Activated CD4-positive, alpha-beta T cell treated with anti-CD3 and anti-CD28 coated beads, Interleukin-2, Interleukin-4, amounts not matched to agents 100 ng/mL and 50 ng/mL, durations not matched to agents 16 hours and 8 hours (primary cell): ENCODE measurements around the gene U2AF2.

Source experiments
- DNase-seq: peaks from one replicate; pipeline ENCODE4 v3.0.0-alpha.2; 2020; ENCODE audit warnings: low spot score

Gene U2AF2

DNA sequence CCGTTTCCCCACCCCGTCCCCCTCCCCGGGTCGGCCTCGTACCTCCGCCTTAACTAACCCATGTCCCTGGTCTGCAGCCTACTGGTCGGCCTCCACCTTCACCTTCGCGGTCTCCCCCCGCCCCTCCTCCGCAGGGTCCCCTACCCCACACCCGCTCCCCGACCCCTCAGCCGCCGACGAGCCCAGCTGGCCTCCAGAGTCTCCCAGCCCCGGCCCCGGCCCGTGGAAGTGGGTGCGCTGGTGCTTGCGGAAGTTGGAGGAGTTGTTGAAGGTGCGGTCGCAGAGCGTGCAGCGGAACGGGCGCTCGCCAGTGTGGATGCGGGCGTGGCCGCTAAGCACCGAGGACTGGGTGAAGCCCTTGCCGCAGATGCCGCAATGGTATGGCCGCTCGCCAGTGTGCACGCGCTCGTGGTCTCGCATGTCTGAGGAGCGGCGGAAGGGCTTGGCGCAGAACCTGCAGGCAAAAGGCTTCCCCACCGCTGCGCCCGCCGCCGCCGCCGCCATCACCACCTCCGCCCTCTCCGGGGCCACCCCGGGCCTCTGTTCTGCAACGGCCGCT lies 33.1 kb upstream of the U2AF2 start:
- no peak for DNase-seq

DNA sequence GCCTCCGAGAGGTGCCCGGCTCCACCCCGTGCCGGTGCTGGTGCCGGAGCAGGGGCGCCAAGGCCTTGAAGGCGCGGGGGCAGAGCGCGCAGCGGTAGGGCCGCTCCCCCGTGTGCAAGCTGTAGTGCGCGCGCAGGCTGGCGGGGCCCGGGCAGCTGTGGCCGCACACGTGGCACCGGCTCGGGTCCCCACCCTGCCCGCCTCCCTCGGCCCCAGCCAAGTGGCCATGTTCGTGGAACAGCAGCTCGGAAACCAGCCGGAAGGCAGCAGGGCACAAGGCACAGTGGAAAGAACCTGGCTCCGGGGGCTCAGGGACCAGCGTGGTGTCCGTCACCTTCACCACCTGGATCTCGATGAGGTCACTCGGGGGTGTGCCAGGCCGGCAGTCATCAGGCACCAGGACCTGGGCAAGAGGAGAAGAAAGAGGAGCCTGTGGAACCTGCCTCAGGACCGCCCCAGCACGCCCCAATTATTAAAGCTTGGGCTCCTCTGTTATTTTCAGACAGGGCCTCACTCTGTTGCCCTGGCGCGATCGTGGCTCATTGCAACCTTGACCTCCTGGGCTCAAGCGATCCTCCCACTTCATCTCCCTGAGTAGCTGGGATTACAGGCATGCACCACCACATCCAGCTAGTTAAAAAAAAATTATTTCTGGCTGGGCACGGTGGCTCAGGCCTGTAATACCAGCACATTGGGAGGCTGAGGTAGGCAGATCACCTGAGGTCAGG lies 32.4 kb upstream of the U2AF2 start:
- DNase-seq: no peak

DNA sequence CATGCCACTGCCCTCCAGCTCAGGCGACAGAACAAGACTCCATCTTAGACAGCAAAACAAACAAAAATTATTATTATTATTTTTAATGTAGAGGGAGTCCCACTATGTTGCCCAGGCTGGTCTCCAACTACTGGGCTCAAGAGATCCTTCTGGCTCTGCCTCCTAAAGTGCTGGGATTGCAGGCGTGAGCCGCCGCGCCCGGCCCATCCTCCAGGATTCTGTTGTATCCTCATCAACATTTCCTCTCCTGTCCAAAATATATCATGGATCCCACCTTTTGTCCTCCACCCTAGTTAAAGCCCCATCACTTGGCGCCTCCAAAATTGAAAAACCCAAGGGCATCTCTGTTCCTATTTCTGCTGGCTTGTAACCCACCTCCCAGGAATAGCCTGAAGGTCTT lies 31.7 kb upstream of the U2AF2 start:
- no peak for DNase-seq

DNA sequence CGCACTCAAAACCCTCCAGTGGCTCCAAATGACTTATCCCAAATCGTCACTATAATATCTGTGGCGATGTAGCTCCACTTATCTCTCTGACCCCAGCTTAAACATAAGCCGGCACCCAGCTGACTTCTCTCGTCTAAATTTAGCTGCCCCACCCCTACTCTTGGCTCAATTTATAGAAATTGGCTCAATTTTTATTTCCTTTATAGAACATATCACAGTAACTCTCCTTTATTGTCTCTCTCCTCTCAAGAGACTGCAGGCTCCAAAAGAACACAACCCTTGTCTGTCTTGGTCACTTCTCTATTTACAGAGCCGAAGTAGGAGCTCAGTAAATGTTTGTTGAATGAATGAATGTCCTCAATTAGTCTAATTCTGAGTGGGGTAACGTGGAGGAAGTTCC lies 31.3 kb upstream of the U2AF2 start:
- no peak for DNase-seq

DNA sequence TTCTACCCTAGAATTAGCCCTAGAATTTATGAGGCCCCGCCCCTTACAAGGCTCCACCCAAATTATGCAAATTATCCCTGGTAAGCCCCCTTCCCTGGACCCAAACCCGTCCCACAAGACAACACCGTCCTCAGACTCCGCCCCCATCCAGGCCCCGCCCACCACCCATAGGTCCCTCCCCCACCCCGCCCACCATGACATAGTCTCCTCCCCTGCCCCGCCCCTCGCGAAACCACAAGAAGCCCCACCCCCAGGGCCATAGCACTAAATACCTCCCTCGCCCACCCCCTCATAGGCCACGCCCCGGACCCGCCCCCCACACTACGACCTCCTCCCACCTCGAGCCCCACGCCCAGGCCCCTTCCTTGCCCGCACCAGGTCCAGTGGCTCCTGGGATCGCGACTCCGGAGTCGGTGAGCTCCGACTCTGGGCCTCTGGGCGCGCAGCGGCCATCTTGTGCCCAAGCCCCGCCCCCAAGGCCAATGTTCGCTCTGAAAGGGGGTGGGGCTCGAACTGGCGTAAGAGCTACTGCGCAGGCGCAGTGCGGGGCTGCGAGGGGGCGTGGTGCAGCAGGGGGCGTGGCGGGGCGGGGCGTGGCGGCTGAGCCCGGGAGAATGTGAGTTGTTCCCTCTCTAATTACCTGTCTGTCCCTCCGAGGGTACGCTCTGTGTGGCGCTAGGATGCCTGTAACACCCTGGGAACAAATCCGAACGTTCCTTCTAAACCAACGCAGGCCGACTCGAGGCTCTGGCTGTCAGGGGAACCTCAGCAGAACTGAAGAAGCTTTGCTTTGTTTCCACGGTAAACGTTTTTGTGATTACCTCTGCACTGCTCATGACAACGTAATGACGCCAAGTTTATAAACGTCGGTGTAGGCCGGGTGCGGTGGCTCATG lies 30.5 kb upstream of the U2AF2 start, which contains the start of gene ZNF784:
Gene ZNF784, minus strand, starts transcription at position 458 of the 895 bp plus-strand sequence. Its CDS starts 5 bp downstream, at position 453.
- peak; percentile 94 for DNase-seq

DNA sequence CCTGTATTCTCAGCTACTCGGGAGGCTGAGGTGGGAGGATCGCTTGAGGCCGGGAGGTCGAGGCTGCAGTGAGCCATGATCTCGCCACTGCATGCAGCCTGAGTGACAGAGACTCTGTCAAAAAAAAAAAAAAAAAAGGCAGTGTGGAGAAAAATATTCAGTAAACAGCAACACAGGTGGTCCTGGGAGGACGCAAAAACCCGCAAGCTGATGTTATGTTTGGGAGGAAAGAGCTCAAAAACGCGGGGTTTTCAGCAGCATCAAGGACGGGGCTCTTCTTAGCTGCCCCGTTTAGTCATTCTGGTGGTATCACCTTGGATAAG lies 29.9 kb upstream of the U2AF2 start:
- DNase-seq: no peak

DNA sequence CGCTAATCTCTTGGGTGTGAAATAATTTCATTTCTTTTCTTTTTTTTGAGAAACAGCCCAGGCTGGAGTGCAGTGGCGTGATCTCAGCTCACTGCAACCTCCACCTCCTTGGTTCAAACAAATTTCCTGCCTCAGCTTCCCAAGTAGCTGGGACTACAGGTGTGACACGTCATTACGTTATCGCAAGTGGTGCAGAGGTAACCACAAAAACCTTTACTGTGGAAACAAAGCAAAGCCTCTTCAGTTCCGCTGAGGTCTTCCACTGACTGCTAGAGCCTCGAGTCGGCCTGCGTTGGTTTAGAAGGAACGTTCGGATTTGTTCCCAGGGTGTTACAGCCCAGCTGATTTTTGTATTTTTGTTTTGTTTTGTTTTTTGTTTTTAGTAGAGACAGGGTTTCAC lies 28.5 kb upstream of the U2AF2 start:
- DNase-seq: peak; percentile 92

DNA sequence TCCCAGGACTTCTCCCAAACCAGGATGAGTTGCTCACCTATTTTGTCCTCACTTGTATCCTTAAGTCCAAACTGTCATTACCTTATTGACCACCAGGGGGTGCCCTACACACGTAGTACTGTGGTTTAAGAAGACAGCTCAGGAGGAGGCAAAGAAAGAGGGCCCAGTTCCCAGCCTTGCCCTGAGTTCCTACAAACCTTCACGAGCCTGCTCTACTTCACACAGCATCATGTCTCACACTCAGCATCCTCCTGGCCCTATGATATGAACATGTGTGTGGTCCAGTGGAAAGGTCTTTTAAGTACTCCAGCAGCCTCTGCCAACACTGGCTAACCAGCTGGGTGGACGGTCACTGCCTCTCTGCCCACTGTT lies 22.4 kb upstream of the U2AF2 start:
- peak; percentile 92 for DNase-seq

DNA sequence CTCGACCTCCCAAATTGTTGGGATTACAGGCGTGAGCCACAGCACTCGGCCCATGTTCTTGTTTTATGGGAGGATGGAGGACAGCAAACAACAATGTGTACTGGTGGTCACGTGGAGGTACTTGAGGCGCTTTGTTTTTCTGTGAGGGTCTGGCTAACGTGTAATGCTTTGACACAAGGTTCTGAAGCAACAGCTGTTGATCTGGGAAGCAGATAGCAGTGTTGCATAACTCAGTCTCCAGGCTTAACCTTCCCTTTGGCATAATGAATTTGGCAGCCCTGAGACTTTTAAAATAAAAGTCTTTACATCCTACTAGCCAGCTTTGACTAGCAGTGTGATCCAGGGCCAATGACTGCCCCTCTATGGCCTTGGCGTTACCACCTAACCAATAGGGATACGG lies 21.0 kb upstream of the U2AF2 start:
- no peak for DNase-seq

DNA sequence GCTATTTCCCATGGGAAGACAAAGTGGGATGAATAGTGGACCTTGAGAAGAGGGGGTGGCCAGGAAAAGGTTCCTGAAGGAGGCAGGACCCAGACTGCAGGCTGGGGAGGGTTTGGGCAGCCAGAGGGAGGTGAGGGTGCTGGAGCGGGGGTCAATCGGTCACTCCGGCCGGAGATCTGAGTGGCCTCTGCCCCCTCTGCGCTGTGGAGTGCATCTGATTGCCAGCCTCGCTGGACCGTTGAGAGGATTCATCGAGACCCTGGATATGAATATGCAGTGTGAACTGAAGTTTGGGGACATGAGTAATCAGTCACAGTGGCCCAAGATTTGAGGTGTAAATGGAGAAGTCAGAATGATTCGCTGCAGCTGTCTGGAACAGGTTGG lies 19.5 kb upstream of the U2AF2 start:
- no peak for DNase-seq

DNA sequence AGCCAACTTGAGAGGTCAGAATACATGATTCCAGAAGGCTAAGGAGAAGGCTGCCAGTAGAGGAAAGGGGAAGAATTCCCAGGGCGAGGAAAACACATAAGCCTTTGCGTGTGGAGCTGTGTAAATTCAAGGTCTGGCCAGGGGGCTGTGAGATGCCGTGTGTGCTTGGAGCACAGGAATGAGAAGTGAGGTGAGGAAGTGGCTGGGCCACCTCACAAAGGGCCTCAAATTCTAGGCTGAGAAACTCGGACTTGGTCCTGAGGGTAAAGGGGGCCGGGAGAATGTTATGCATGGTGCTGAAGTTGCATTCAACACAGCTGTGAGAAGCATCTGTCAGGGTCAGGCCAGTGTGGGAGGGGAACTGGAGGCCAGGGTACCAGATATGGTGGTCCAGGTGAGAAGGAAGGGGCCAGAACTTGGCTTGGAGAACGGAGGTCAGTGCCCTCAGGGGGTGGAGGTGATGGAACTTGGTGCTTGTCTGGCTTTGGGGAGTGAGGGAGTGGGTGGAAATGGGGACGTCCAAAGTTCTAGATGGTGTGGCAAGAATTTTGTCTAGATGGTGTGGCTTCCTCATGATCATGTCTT lies 18.9 kb upstream of the U2AF2 start:
- DNase-seq: no peak

DNA sequence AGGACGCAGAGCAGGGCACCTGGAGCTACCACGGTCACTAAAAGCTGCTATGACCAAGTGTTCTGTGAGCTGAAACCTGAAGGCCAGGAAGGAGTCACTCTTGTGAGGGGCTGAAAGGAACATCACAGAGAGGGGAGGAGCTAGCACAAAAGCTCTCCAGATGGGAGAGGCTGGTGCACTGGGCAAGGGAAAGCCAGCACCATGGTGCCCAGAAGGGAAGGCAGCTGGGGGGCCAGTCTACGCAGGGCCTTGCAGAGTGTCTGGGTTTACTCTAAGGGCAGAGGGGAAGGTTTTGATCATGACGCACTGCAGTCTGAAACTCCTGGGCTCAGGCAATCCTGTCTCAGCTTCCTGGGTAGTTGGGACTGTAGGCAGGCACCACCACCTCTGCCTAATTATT lies 18.1 kb upstream of the U2AF2 start:
- DNase-seq: no peak

DNA sequence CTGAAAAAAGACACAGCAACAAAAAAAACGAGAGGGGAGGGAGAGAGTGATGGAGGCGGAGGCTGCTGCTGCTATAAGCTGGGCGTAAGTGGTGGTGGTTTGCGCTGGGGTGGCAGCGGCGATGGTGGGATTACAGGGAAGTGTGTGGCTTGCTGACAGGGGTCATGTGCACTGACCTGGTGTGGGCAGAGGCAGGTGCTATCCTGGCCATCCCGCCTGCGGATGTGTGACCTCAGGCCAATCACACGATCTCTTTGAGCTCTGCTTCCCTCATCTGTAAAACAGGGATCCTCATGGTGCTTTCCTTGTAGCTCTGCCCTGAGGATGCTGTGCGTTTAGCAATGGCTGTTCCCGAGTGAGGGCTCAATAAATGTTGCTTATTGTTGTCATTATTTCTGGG lies 17.3 kb upstream of the U2AF2 start:
- no peak for DNase-seq

DNA sequence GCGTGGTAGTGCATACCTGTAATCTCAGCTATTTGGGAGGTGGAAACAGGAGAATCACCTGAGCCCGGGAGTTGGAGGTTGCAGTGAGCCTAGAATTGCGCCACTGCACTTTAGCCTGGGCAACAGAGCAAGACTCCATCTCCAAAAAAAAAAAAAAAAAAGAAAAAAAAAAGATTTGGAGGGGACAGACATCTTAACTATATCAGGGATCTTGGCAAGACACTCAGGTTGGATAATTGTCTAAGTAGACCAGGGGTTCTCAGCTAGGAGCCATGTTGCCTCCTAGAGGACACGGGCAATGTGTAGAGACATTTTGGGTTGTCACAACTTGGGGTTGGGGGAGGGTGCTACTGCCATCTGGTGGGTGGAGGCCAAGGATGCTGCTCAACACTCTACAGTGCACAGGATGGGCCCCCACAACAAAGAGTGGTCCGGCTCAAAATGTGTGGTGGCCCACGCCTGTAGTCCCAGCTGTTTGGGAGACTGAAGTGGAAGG lies 15.9 kb upstream of the U2AF2 start:
- DNase-seq: peak; percentile 74

DNA sequence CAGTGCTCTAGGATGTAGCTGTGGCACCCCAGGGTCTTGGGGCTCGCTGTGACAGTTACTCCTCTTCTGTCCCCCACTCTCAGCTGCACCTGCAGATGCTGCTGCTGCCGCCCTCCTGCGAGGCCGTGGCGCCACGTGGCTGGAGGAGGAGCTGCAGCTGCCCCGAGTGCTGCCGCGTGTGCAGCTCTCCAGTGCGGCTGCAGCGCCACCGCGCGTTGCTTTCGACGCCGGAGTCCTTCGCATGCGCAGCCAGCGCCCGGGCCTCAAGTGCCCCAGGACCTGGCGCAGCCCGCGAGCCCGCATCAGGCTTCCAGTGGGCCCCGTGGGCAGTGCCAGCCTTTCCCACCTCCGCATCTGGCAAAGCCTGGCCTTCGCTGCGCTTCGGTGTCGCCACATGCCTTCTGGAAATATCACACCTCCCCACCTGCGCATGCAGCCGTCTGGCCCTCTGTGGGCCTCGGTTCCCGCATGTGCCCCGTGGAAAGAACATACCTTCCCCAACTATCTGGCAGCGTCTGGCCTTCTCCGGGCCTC lies 14.7 kb upstream of the U2AF2 start:
- peak; percentile 77 for DNase-seq

DNA sequence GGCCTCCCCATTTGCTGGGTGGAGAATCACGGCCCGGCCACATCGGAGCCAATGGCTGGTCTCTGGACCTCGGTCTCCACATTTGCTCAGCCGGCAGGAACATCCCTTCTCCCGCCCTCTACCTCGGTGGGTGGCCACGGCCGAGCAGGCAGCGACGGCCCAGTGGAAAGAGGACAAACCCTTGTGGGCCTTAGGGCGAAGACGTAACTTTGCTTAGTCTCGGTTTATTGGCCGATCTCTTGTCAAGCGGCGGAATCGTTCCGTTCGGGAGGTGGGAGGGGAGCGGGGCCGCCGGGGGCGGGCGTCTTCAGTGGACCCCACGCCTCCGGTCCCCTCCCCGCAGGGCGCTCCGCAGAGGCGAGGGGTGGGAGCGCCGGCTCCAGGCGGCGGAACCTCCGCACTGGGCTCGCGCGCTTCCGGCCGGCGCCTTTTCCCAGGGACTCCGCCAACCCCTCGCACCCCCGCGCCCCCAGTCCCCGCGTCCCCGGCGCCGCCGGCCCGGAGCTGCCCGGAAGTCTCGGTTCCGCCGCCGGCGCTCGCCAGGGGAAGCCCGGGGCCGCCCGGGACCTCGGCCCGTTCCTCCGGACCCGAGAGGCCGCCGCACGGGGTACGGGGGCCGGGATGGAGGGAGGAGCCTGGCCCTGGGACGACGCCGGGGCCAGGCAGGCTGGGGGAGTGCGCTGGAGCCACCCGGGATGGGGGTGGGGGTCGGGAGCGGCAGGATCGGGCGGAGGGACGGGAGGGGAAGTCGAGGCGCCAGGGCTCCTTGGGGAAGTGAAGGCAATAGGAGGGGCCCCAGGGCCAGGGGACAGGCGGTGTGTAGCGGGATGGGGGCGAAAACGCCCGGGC lies 14.0 kb upstream of the U2AF2 start, which contains the start of gene ZNF580:
Gene ZNF580, plus strand, starts transcription at position 426 of the 849 bp plus-strand sequence. CDS start 1,507 bp downstream, outside the sequence.
- peak; percentile 71 for DNase-seq

DNA sequence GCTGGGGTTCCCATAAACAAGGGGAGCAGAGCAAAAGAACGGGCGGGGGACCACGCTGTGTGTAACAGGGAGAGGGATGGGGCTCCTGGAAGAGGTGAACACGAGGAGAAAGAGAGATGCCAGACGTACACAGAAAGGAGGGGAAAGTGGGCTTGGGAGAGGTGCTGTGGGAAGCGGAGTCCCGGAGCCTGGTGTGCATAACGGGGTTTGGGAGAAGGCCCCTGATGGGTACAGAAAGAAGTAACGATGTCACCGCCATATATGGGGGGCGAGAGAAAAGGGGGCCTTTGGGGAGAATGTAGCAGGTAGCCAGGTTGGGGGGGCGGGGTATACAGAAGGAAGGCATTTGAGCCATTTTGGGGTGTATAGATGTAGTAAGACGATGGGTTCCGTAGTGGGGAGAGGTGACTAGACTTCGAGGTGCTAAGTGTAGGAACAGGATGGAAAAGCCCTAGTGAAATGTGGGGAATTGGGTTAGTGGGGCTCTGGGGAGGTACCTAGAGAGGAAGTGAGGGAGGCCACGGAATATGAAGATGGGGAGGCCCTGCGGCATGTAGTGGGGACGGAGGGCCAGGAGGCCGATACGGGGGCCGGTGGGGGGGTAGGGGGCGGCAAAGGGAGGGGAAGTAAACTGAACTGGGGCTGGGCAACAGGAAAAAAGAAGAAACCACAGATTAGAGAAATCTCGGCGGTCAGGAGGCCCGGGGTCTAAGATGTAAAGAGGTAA lies 13.2 kb upstream of the U2AF2 start:
- DNase-seq: peak; percentile 40

DNA sequence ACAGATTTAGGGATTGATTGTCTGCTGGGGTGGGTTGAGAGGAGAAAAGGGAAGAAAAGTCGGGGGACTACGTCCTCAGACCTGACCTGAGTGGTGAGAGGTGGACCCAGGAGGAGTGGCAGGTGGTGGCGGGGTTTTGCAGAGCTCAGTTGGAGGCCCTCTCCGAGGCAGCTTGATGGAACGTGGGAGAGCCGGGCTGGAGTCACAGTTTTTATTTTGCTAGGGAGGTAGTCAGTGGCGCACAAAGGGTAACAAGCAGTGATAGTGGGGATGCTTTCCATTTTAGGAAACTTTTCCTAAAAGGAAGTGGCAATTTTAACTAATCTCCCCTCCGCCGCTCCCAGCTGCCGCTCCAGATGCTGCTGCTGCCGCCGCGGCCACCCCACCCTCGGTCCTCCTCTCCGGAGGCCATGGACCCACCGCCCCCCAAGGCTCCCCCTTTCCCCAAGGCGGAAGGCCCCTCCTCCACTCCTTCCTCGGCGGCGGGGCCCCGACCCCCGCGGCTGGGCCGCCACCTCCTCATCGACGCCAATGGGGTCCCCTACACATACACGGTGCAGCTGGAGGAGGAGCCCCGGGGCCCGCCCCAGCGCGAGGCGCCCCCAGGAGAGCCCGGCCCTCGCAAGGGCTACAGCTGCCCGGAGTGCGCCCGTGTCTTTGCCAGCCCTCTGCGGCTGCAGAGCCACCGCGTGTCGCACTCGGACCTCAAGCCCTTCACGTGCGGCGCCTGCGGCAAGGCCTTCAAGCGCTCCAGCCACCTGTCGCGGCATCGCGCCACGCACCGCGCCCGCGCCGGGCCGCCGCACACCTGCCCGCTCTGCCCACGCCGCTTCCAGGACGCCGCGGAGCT lies 12.5 kb upstream of the U2AF2 start:
- peak; percentile 30 for DNase-seq

DNA sequence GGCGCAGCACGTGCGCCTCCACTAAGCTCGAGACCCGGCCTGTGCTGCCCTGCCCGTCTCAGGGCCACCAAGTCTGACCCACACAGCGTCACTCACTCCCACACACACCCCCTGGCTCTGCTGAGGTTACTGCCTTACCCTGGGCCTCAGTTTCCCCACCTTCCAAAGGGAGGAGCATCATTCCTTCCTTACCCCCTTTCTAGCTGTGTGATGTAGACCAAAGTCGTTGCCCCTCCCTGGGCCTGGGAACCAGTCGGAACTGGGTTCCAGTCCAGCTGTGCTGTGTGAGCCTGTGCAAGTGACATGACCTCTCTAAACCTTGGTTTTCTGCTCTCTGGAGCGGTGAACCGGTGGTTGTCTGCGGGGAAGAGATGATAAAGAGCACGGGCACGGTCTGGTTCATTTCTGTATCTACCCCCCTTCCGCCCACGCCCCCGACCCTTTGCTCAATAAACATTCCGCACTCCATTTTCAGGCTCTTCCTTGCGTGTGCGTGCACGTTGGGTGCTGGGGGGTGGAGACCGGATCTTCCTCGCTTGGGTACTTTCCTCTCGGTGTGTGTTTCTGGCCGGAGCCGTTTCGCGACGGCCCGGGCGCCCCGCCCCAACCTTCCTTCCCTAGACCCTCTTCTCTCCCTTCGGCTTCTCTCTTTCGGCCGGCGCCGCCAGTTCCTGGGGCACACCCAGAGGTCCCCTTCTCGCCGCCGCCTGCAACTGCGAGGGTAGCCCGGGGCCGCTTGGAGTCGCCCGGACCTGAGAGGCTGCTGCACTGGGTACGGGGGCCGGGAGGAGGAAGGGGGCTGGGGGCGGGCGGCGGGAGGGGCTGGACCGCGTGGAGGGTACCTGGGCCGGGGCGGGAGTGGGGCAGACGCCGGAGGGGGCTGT lies 11.6 kb upstream of the U2AF2 start, which contains the start of gene ZNF581:
Gene ZNF581, plus strand, starts transcription at position 647 of the 884 bp plus-strand sequence. CDS start 923 bp downstream, outside the sequence.
- DNase-seq: peak; percentile 81
